MM.1S (cell line): ENCODE measurements around the gene MYLK2.

Experiments used
- EZH2phosphoT487 ChIP-seq: fragments of 300-600 bp; sonication (generic); IDR thresholded peaks from 2 replicates; pipeline ENCODE4 v1.6.1; 2018; ENCODE audit warnings: antibody characterized with exemption, low read length
- TF ChIP-seq, protein P1 (sequence below): fragments of 300-600 bp; sonication (generic); IDR thresholded peaks from 2 replicates; pipeline ENCODE4 v1.5.1; 2016; ENCODE audit warnings: antibody characterized with exemption, low read length, mixed read lengths

- TF ChIP-seq, protein P1, sequence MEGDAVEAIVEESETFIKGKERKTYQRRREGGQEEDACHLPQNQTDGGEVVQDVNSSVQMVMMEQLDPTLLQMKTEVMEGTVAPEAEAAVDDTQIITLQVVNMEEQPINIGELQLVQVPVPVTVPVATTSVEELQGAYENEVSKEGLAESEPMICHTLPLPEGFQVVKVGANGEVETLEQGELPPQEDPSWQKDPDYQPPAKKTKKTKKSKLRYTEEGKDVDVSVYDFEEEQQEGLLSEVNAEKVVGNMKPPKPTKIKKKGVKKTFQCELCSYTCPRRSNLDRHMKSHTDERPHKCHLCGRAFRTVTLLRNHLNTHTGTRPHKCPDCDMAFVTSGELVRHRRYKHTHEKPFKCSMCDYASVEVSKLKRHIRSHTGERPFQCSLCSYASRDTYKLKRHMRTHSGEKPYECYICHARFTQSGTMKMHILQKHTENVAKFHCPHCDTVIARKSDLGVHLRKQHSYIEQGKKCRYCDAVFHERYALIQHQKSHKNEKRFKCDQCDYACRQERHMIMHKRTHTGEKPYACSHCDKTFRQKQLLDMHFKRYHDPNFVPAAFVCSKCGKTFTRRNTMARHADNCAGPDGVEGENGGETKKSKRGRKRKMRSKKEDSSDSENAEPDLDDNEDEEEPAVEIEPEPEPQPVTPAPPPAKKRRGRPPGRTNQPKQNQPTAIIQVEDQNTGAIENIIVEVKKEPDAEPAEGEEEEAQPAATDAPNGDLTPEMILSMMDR, result no peak
- TF ChIP-seq EZH2phosphoT487, result no peak
Observed at GRCh38 chr20:31811198-31811597, 8.0 kb upstream of the MYLK2 start.
